HepG2 (cell line): ENCODE data around the gene NUDT8. TPM values are rescaled to one million over a fixed set of nuclear protein-coding genes. Genes with fewer than 3 reads are reported as not detected.

Experiments used
- CHCHD3 ChIP-seq: sonication (generic); formaldehyde crosslinking; IDR thresholded peaks from 2 replicates; pipeline ENCODE4 v1.8.0; 2022; ENCODE audit warnings: mild to moderate bottlenecking, missing genetic modification reagents, moderate library complexity
- DNMT1 ChIP-seq: sonication (generic); formaldehyde crosslinking; IDR thresholded peaks from 2 replicates; pipeline ENCODE4 v1.5.1; 2020; ENCODE audit warnings: mild to moderate bottlenecking, missing genetic modification reagents
- GTF2F1 ChIP-seq: fragments of 150-350 bp; IDR thresholded peaks from 2 replicates; pipeline ENCODE4 v1.6.1; 2014; ENCODE audit warnings: low read length
- NR2F1 ChIP-seq, 2 experiments: fragments of 450-650 bp in 1 of 2; formaldehyde crosslinking in 1 of 2; IDR thresholded peaks; 2 replicates each; pipeline versions ENCODE4 v1.5.0 to v1.6.1; 2016 to 2020; ENCODE audit warnings: mild to moderate bottlenecking in 1 of 2, missing compliant biosample characterization in 1 of 2, missing genetic modification reagents in 1 of 2, moderate library complexity in 1 of 2
- XBP1 ChIP-seq: sonication (generic); formaldehyde crosslinking; IDR thresholded peaks from 2 replicates; pipeline ENCODE4 v1.5.0; 2020; ENCODE audit warnings: missing genetic modification reagents
- YY1 ChIP-seq: IDR thresholded peaks from 2 replicates; pipeline ENCODE4 v1.6.1; 2011; ENCODE audit warnings: low read length, low read depth, moderate library complexity, mild to moderate bottlenecking; ENCODE audit not compliant: insufficient read depth, insufficient replicate concordance
- ZNF136 ChIP-seq: sonication (generic); formaldehyde crosslinking; IDR thresholded peaks from 2 replicates; pipeline ENCODE4 v1.8.1; 2022; ENCODE audit warnings: low read depth, mild to moderate bottlenecking, moderate library complexity, missing genetic modification reagents
- ZNF891 ChIP-seq: sonication (generic); formaldehyde crosslinking; IDR thresholded peaks from 2 replicates; pipeline ENCODE4 v1.5.0; 2020; ENCODE audit warnings: mild to moderate bottlenecking, missing genetic modification reagents
- polyA plus RNA-seq, 8 experiments: library from polyadenylated mRNA; depleted of rRNA in 3 of 8; stranded (reverse) in 7 of 8; unstranded in 1 of 8; fragments of >200 nt; fragmentation: Illumina TruSeq in 4 of 8; extraction: Trizol in 4 of 8; gene quantifications; 2 replicates each; pipeline versions ENCODE4 v1.2.1 to v1.2.3, GENCODE V29; 2011 to 2016; ENCODE audit warnings: low read depth in 4 of 8, missing spikeins in 1 of 8, mixed read lengths in 1 of 8; ENCODE audit not compliant: insufficient read depth in 1 of 8
- total RNA-seq, 5 experiments: library from RNA; depleted of rRNA; stranded (reverse); fragments of >200 nt; fragmentation: Illumina TruSeq; extraction: Trizol; gene quantifications; 2 replicates each; pipeline ENCODE4 v1.2.3, GENCODE V29; 2016; ENCODE audit warnings: low read depth in 1 of 5
- TF ChIP-seq, protein P1 (sequence below): sonication (generic); formaldehyde crosslinking; IDR thresholded peaks from 2 replicates; pipeline ENCODE4 v1.4.0; 2020; ENCODE audit warnings: missing genetic modification reagents
- TF ChIP-seq, protein P2 (sequence below): sonication (generic); formaldehyde crosslinking; IDR thresholded peaks from 2 replicates; pipeline ENCODE4 v1.8.0; 2022; ENCODE audit warnings: mild to moderate bottlenecking, missing genetic modification reagents, moderate library complexity
- TF ChIP-seq, protein P3 (sequence below): sonication (generic); formaldehyde crosslinking; IDR thresholded peaks from 2 replicates; pipeline ENCODE4 v1.4.0; 2020; ENCODE audit warnings: mild to moderate bottlenecking, missing genetic modification reagents
- TF ChIP-seq, protein P4 (sequence below): sonication (generic); formaldehyde crosslinking; IDR thresholded peaks from 2 replicates; pipeline ENCODE4 v1.4.0; 2020; ENCODE audit warnings: missing genetic modification reagents
- TF ChIP-seq, protein P5 (sequence below): sonication (generic); formaldehyde crosslinking; IDR thresholded peaks from 2 replicates; pipeline ENCODE4 v1.8.1; 2023; ENCODE audit warnings: missing genetic modification reagents, inconsistent platforms, borderline replicate concordance

NUDT8 gene
- total and polyA plus RNA-seq, 2 of the 13 experiments (the other 11 are each of a cell fraction or from before 2014, with no cell fraction given): 6.7 to 25.8 TPM

DNA sequence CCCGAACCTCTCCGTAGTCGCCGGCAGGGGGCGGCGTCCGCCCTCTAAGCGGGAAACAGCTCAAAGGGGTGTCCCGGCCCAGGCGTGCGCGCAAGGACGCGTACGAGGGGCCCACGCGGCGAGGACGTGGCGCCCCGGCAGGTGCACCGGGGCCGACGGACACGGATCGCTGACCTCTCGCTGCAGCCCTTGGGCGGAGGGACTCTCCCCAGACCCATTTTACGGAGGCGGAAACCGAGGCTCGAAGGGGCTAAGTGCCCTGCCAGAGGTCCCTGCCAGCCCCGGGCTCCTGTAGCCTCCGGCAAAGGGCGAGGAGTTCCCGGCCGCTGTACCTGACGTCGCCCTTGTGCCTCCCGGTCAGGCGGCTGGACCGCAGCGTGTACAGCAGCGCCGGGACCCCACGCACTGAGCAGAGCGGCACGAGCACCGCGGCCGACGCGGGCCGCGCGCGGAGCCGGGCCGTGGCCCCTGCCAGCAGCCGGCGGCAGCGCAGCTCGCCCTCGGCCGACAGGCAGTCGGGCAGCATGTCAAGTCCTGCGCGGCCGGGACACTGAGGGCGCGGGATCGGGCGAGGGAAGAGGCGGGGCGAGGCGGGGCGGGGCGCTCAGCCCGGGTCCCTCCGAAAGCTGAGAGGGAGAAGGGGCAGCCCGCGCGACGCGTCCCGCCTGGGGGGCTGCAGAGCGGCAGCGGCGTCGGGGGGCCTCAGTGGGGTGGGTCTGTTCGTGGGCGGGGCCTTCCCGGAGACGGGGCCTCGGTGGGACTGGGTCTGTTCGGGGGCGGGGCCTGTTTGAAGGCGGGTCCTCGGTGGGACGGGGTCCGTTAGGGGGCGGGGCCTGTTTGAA, at the start of gene NUDT8 (continued):
- TF ChIP-seq, protein P1, sequence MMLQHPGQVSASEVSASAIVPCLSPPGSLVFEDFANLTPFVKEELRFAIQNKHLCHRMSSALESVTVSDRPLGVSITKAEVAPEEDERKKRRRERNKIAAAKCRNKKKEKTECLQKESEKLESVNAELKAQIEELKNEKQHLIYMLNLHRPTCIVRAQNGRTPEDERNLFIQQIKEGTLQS (CRISPR knock-in tag): 0 out of 2 replicates have a peak, but pooled peaks have one; percentile 27
- TF ChIP-seq ZNF891: peak; percentile 70
- no peak for TF ChIP-seq ZNF136 (CRISPR knock-in tag)
- TF ChIP-seq, protein P2, sequence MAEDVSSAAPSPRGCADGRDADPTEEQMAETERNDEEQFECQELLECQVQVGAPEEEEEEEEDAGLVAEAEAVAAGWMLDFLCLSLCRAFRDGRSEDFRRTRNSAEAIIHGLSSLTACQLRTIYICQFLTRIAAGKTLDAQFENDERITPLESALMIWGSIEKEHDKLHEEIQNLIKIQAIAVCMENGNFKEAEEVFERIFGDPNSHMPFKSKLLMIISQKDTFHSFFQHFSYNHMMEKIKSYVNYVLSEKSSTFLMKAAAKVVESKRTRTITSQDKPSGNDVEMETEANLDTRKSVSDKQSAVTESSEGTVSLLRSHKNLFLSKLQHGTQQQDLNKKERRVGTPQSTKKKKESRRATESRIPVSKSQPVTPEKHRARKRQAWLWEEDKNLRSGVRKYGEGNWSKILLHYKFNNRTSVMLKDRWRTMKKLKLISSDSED (CRISPR knock-in tag): no peak
- TF ChIP-seq, protein P3, sequence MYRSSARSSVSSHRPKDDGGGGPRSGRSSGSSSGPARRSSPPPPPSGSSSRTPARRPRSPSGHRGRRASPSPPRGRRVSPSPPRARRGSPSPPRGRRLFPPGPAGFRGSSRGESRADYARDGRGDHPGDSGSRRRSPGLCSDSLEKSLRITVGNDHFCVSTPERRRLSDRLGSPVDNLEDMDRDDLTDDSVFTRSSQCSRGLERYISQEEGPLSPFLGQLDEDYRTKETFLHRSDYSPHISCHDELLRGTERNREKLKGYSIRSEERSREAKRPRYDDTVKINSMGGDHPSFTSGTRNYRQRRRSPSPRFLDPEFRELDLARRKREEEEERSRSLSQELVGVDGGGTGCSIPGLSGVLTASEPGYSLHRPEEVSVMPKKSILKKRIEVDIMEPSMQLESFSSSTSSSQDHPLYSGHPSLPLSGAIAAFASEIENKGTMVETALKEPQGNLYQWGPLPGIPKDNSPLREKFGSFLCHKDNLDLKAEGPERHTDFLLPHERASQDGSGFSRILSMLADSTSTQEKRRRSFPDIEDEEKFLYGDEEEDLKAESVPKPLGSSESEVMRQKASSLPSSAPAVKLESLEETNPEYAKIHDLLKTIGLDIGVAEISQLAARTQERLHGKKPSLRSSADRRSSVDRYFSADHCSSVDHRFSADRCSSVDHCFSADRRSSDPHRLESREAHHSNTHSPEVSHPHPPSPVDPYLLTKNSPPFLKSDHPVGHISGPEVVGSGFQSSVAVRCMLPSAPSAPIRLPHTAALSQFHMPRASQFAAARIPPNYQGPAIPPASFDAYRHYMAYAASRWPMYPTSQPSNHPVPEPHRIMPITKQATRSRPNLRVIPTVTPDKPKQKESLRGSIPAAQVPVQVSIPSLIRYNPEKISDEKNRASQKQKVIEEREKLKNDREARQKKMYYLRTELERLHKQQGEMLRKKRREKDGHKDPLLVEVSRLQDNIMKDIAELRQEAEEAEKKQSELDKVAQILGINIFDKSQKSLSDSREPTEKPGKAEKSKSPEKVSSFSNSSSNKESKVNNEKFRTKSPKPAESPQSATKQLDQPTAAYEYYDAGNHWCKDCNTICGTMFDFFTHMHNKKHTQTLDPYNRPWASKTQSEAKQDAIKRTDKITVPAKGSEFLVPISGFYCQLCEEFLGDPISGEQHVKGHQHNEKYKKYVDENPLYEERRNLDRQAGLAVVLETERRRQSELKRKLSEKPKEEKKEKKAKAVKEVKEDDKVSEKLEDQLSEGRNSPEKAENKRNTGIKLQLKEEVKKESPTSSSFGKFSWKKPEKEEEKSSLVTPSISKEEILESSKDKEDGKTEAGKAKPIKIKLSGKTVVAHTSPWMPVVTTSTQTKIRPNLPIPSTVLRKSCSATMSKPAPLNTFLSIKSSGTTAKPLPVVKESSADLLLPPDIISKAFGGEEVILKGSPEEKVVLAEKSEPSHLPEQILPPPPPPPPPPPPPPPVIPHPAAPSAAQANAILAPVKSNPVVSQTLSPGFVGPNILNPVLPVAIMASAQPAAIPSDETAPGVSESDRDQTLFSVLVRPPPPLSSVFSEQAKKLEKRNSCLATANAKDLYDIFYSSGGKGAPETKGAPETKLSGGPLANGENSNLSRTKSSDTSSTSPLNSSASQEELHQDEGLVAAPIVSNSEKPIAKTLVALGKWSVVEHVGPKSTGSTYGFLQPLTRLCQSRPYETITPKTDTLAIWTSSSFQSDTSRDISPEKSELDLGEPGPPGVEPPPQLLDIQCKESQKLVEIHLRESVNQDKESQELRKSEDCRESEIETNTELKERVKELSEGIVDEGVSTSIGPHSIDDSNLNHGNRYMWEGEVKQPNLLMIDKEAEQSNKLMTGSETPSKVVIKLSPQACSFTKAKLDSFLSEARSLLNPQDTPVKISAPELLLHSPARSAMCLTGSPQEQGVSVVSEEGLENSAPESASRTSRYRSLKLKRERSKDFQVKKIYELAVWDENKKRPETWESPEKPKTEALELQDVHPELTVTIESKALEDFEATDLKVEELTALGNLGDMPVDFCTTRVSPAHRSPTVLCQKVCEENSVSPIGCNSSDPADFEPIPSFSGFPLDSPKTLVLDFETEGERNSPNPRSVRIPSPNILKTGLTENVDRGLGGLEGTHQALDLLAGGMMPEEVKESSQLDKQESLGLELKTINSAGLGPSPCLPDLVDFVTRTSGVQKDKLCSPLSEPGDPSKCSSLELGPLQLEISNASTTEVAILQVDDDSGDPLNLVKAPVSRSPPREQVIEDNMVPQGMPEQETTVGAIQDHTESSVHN (CRISPR knock-in tag): 0 out of 2 replicates have a peak, but pooled peaks have one; percentile 43
- TF ChIP-seq DNMT1 (CRISPR knock-in tag): no peak
- TF ChIP-seq, protein P4, sequence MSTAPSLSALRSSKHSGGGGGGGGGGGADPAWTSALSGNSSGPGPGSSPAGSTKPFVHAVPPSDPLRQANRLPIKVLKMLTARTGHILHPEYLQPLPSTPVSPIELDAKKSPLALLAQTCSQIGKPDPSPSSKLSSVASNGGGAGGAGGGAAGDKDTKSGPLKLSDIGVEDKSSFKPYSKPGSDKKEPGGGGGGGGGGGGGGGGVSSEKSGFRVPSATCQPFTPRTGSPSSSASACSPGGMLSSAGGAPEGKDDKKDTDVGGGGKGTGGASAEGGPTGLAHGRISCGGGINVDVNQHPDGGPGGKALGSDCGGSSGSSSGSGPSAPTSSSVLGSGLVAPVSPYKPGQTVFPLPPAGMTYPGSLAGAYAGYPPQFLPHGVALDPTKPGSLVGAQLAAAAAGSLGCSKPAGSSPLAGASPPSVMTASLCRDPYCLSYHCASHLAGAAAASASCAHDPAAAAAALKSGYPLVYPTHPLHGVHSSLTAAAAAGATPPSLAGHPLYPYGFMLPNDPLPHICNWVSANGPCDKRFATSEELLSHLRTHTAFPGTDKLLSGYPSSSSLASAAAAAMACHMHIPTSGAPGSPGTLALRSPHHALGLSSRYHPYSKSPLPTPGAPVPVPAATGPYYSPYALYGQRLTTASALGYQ (CRISPR knock-in tag): no peak
- TF ChIP-seq YY1: no peak
- peak; percentile 95 for TF ChIP-seq CHCHD3 (CRISPR knock-in tag)
- no peak for TF ChIP-seq NR2F1 (CRISPR knock-in tag; IDR thresholded peaks at IDR 0.05)
- TF ChIP-seq GTF2F1: no peak
- no peak for TF ChIP-seq XBP1 (CRISPR knock-in tag)
- TF ChIP-seq, protein P5, sequence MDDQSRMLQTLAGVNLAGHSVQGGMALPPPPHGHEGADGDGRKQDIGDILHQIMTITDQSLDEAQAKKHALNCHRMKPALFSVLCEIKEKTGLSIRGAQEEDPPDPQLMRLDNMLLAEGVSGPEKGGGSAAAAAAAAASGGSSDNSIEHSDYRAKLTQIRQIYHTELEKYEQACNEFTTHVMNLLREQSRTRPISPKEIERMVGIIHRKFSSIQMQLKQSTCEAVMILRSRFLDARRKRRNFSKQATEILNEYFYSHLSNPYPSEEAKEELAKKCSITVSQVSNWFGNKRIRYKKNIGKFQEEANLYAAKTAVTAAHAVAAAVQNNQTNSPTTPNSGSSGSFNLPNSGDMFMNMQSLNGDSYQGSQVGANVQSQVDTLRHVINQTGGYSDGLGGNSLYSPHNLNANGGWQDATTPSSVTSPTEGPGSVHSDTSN (CRISPR knock-in tag): no peak
